Smooth muscle cell of bladder (primary cell): Measurements from ENCODE around the gene LMTK3. TPM values are rescaled to one million over a fixed set of nuclear protein-coding genes. Genes with fewer than 3 reads are reported as not detected.

ENCODE experiments used
- total RNA-seq: library from RNA; depleted of rRNA; stranded (reverse); fragments of >200 nt; gene quantifications from 2 replicates; pipeline ENCODE4 v1.2.3, GENCODE V29; 2014

Gene LMTK3
- total RNA-seq, result 0.09 and 0.14 TPM in 2 replicates

GRCh38 chr19:48511800-48512503 is at the start of gene LMTK3:
Gene LMTK3, minus strand, starts transcription at chr19:48511835. Its CDS starts 259 bp downstream, at chr19:48511576.

GRCh38 chr19:48551437-48552302 is 40.0 kb upstream of the LMTK3 start, which contains the start of gene SULT2B1:
Gene SULT2B1, plus strand, starts transcription at chr19:48552172. Its CDS starts 81 bp downstream, at chr19:48552253.

GRCh38 chr19:48469289-48469881 is 42.2 kb downstream of the LMTK3 start, which contains the start of gene CYTH2:
Gene CYTH2, plus strand, starts transcription at chr19:48469369. Its CDS starts 139 bp downstream, at chr19:48469508.

DNA sequence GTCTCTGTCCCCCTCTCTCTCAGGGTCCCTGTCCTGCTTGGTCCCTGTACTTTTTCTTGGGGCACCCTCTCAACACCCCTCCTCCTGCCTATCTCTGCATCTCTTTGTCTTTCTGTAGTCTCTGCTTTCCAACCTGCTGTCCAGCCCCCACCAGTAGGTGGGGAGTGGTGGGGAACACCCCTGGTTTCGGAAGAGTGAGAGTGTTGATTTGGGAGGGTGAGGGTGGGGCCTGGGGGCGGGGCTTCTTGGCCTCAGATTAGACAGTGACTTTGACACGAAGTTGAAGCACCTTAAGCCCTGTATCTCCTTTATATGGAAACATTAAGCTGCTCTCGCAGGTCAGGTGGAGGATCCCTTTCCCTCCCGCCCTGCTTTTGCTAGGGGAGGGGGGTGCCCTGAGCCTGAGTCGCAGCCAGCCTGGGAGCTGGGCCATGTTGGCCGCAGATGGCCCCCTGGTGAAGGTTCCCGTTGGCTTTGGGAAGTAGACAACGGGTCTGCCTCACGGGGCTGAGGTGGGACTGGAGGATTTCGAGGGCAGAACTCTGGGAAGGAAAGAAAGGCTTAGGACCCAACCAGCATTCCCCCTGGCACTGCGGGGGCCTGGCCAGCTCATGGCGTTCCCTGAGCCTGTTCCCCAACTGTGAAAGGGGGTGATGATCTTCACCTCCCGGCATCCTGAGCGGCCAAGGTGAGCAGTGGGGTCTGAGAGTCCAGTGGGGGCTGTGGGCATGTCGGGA is 56.3 kb downstream of the LMTK3 start, which contains the start of gene KCNJ14:
Gene KCNJ14, plus strand, starts transcription at position 404 of the 737 bp plus-strand sequence. CDS start 6,151 bp downstream, outside the sequence.

DNA sequence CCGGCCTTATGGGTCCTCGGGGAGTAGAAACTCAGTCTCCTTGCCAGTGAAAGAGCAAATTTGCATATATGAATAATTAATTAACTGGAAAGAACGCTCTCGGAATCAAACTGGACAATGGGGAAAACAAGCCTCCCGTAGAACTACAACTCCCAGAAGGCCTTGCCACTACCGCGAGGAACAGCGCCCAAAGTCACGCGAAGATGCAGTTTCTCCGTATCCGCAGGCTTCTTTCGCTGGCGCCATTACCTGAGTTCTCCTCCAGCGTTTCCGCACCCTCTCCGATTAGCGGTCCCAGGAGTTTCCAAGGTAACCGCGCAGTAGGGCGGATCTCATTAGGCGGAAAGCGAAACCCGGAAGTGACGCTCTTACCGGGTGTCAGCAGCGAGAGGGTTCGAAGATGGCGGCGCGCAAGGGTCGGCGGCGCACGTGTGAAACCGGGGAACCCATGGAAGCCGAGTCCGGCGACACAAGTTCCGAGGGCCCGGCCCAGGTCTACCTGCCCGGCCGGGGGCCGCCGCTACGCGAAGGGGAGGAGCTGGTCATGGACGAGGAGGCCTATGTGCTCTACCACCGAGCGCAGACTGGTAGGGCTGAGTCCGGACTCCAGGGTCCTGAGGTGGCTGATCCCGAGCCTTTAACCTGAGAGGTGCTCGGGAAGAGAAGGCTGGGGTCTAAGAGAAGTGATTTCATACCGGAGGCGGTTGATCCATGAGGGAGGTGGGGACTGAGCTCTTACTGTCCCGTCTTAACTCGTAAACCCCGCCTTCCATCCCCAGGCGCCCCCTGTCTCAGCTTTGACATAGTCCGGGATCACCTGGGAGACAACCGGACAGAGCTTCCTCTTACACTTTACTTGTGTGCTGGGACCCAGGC is 65.8 kb downstream of the LMTK3 start, which contains the start of gene GRWD1:
Gene GRWD1, plus strand, starts transcription at position 378 of the 876 bp plus-strand sequence. Its CDS starts 23 bp downstream, at position 401.

Other genes starting within 250 kb of the LMTK3 start
- gene ZNF114, start 241.8 kb downstream of the LMTK3 start, total RNA-seq, result 0.14 TPM in 1 of 2 replicates, not detected in the other
- 130 and 140 TPM in 2 replicates for gene EMP3, start 186.3 kb downstream of the LMTK3 start, total RNA-seq
- gene TMEM143, start 147.9 kb downstream of the LMTK3 start, total RNA-seq, result 2.8 and 3.5 TPM in 2 replicates
- gene SYNGR4, start 147.5 kb downstream of the LMTK3 start, total RNA-seq, result not detected in 2 replicates
- 54.3 and 70.8 TPM in 2 replicates for gene KDELR1, start 120.3 kb downstream of the LMTK3 start, total RNA-seq
- 0.18 and 0.28 TPM in 2 replicates for gene GRIN2D, start 118.2 kb downstream of the LMTK3 start, total RNA-seq
- 11.0 and 19.2 TPM in 2 replicates for gene GRWD1, start 65.9 kb downstream of the LMTK3 start, total RNA-seq
- 0.28 and 0.46 TPM in 2 replicates for gene KCNJ14, start 56.3 kb downstream of the LMTK3 start, total RNA-seq
- 23.8 and 29.7 TPM in 2 replicates for gene CYTH2, start 42.5 kb downstream of the LMTK3 start, total RNA-seq
- 0.09 and 0.28 TPM in 2 replicates for gene SULT2B1, start 40.3 kb upstream of the LMTK3 start, total RNA-seq
- 0.14 TPM in 1 of 2 replicates, not detected in the other for gene SPACA4, start 94.9 kb upstream of the LMTK3 start, total RNA-seq
- gene FAM83E, start 103.2 kb upstream of the LMTK3 start, total RNA-seq, result 0.28 and 0.46 TPM in 2 replicates
- 2,327 and 2,594 TPM in 2 replicates for gene RPL18, start 107.3 kb upstream of the LMTK3 start, total RNA-seq
- 4.7 and 5.6 TPM in 2 replicates for gene SPHK2, start 107.7 kb upstream of the LMTK3 start, total RNA-seq
- gene DBP, start 125.5 kb upstream of the LMTK3 start, total RNA-seq, result 4.6 and 6.5 TPM in 2 replicates
- gene CA11, start 134.4 kb upstream of the LMTK3 start, total RNA-seq, result 0.43 and 0.46 TPM in 2 replicates
- gene NTN5, start 161.2 kb upstream of the LMTK3 start, total RNA-seq, result not detected in 2 replicates
- gene FUT2, start 184.1 kb upstream of the LMTK3 start, total RNA-seq, result not detected in 2 replicates
- 0.28 TPM in 2 replicates for gene MAMSTR, start 207.9 kb upstream of the LMTK3 start, total RNA-seq
- gene RASIP1, start 228.8 kb upstream of the LMTK3 start, total RNA-seq, result 1.3 and 2.3 TPM in 2 replicates
- not detected in 2 replicates for gene IZUMO1, start 235.1 kb upstream of the LMTK3 start, total RNA-seq
- 0.28 TPM in 2 replicates for gene FUT1, start 240.8 kb upstream of the LMTK3 start, total RNA-seq
- gene FGF21, start 243.7 kb upstream of the LMTK3 start, total RNA-seq, result 0.14 and 0.28 TPM in 2 replicates